ENCODE results near the gene CEND1.
A peak's percentile ranks its signal among the peaks of the same experiment; 100 is the strongest.

CEND1 gene

GRCh38 chr11:811446-812245 is 21.8 kb upstream of the CEND1 start:
- H4K20me1 ChIP-seq (ENCODE audit: control insufficient read depth, insufficient read depth, low read depth, low read length): peaks cover 20% of the 10 kb centered on the region; the same call in 1 of the 2 replicates
- peak overlapping the region; percentile 67 for H3K4me2 ChIP-seq (ENCODE audit: low read length)
- peaks cover 48% of the 10 kb centered on the region for H3K79me2 ChIP-seq (ENCODE audit: control insufficient read depth, low read length)
- peak overlapping the region; percentile 91 for H3K4me3 ChIP-seq (ENCODE audit: low read length)
- H3K27me3 ChIP-seq (ENCODE audit: control insufficient read depth, low read length): no peaks in the 10 kb centered on the region
- H3K36me3 ChIP-seq (ENCODE audit: control insufficient read depth, low read length): peaks cover 64% of the 10 kb centered on the region
- H3K9me2 ChIP-seq (replicated peaks; ENCODE audit: control insufficient read depth, low read length): no peaks in the 10 kb centered on the region
- no peaks in the 10 kb centered on the region for H3K9me3 ChIP-seq (ENCODE audit: control insufficient read depth, insufficient read depth, low read length)
- peaks cover 40% of the 10 kb centered on the region for H3K4me1 ChIP-seq (ENCODE audit: control insufficient read depth, low read length)
- H3K27ac ChIP-seq (ENCODE audit: low read depth, low read length): peak overlapping the region; percentile 75
- peaks cover 57% of the 10 kb centered on the region for H3F3A ChIP-seq (ENCODE audit: control insufficient read depth, insufficient read depth)
- TF ChIP-seq CTCF (IDR thresholded peaks at IDR 0.05; ENCODE audit: low read depth, low read length, poor library complexity, severe bottlenecking) (peak; percentile 20), EZH2phosphoT487 (IDR thresholded peaks at IDR 0.05; ENCODE audit: borderline replicate concordance, low read length) (no peak)

- Histone ChIP-seq H3K9me2 (replicated peaks; ENCODE audit: control insufficient read depth, low read length) (no peaks in the 10 kb centered on the region), H3K27me3 (ENCODE audit: control insufficient read depth, low read length) (no peaks in the 10 kb centered on the region), H3K4me3 (ENCODE audit: low read length) (peak overlapping the region; percentile 91), H3K79me2 (ENCODE audit: control insufficient read depth, low read length) (peaks cover 53% of the 10 kb centered on the region), H4K20me1 (ENCODE audit: control insufficient read depth, insufficient read depth, low read depth, low read length) (peaks cover 20% of the 10 kb centered on the region; the same call in 1 of the 2 replicates), H3K27ac (ENCODE audit: low read depth, low read length) (peak overlapping the region; percentile 75), H3K4me2 (ENCODE audit: low read length) (peak overlapping the region; percentile 67), H3K4me1 (ENCODE audit: control insufficient read depth, low read length) (peaks cover 51% of the 10 kb centered on the region), H3K9me3 (ENCODE audit: control insufficient read depth, insufficient read depth, low read length) (no peaks in the 10 kb centered on the region), H3F3A (ENCODE audit: control insufficient read depth, insufficient read depth) (peaks cover 47% of the 10 kb centered on the region), H3K36me3 (ENCODE audit: control insufficient read depth, low read length) (peaks cover 60% of the 10 kb centered on the region)
- no peak for TF ChIP-seq EZH2phosphoT487 (IDR thresholded peaks at IDR 0.05; ENCODE audit: borderline replicate concordance, low read length)
- TF ChIP-seq CTCF (IDR thresholded peaks at IDR 0.05; ENCODE audit: low read depth, low read length, poor library complexity, severe bottlenecking): peak; percentile 12
These were observed 20.2 kb upstream of the CEND1 start for GRCh38 chr11:810040-810567.

GRCh38 chr11:809287-810039 is 19.6 kb upstream of the CEND1 start, which contains the start of gene RPLP2:
RPLP2 (plus strand) TSS chr11:809967; CDS start chr11:810235, 268 bp downstream.
- Histone ChIP-seq H3K79me2 (ENCODE audit: control insufficient read depth, low read length) (peaks cover 58% of the 10 kb centered on the region), H3K4me2 (ENCODE audit: low read length) (peak within 1 kb of the TSS; percentile 73), H3K27ac (ENCODE audit: low read depth, low read length) (peak within 1 kb of the TSS; percentile 75), H3F3A (ENCODE audit: control insufficient read depth, insufficient read depth) (peaks cover 42% of the 10 kb centered on the region), H3K9me2 (replicated peaks; ENCODE audit: control insufficient read depth, low read length) (no peaks in the 10 kb centered on the region), H3K4me3 (ENCODE audit: low read length) (peak within 1 kb of the TSS; percentile 91), H3K9me3 (ENCODE audit: control insufficient read depth, insufficient read depth, low read length) (no peaks in the 10 kb centered on the region), H3K27me3 (ENCODE audit: control insufficient read depth, low read length) (no peaks in the 10 kb centered on the region), H3K36me3 (ENCODE audit: control insufficient read depth, low read length) (peaks cover 59% of the 10 kb centered on the region), H3K4me1 (ENCODE audit: control insufficient read depth, low read length) (peaks cover 55% of the 10 kb centered on the region), H4K20me1 (ENCODE audit: control insufficient read depth, insufficient read depth, low read depth, low read length) (peaks cover 20% of the 10 kb centered on the region; the same call in 1 of the 2 replicates)
- TF ChIP-seq CTCF (IDR thresholded peaks at IDR 0.05; ENCODE audit: low read depth, low read length, poor library complexity, severe bottlenecking) (no peak), EZH2phosphoT487 (IDR thresholded peaks at IDR 0.05; ENCODE audit: borderline replicate concordance, low read length) (no peak)

Data from DOHH2 (cell line).